Measurements from ENCODE around the gene GATB. TPM values are rescaled to one million over a fixed set of nuclear protein-coding genes. Genes with fewer than 3 reads are reported as not detected.
A peak's percentile ranks its signal among the peaks of the same experiment; 100 is the strongest.

The GATB gene
- total and polyA plus RNA-seq, 10 of the 15 experiments (the other 5 are each of a cell fraction or from before 2014, with no cell fraction given): 20.5 to 37.3 (median 30.5) TPM

- TF ChIP-seq, protein P1, sequence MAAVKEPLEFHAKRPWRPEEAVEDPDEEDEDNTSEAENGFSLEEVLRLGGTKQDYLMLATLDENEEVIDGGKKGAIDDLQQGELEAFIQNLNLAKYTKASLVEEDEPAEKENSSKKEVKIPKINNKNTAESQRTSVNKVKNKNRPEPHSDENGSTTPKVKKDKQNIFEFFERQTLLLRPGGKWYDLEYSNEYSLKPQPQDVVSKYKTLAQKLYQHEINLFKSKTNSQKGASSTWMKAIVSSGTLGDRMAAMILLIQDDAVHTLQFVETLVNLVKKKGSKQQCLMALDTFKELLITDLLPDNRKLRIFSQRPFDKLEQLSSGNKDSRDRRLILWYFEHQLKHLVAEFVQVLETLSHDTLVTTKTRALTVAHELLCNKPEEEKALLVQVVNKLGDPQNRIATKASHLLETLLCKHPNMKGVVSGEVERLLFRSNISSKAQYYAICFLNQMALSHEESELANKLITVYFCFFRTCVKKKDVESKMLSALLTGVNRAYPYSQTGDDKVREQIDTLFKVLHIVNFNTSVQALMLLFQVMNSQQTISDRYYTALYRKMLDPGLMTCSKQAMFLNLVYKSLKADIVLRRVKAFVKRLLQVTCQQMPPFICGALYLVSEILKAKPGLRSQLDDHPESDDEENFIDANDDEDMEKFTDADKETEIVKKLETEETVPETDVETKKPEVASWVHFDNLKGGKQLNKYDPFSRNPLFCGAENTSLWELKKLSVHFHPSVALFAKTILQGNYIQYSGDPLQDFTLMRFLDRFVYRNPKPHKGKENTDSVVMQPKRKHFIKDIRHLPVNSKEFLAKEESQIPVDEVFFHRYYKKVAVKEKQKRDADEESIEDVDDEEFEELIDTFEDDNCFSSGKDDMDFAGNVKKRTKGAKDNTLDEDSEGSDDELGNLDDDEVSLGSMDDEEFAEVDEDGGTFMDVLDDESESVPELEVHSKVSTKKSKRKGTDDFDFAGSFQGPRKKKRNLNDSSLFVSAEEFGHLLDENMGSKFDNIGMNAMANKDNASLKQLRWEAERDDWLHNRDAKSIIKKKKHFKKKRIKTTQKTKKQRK (IDR thresholded peaks at IDR 0.05; ENCODE audit: low read depth, low read length): peak; percentile 46; the same call in 1 of the 2 replicates
- TF ChIP-seq TAF1 (IDR thresholded peaks at IDR 0.05; ENCODE audit: borderline replicate concordance, low read depth, low read length): peak; percentile 85
- TF ChIP-seq JUNB (IDR thresholded peaks at IDR 0.05): no peak
- TF ChIP-seq POLR2AphosphoS2 (IDR thresholded peaks at IDR 0.05; ENCODE audit: low read depth, low read length): no peak
- TF ChIP-seq ZBTB11 (CRISPR knock-in tag; IDR thresholded peaks at IDR 0.05): no peak
- peak; percentile 75; the same call in 1 of the 3 replicates for TF ChIP-seq POU2F2 (IDR thresholded peaks at IDR 0.05; ENCODE audit: borderline replicate concordance, low read depth, low read length)
- TF ChIP-seq CREM (IDR thresholded peaks at IDR 0.05; ENCODE audit: low read depth): peak; percentile 95
- peak; percentile 98 for TF ChIP-seq TARDBP (IDR thresholded peaks at IDR 0.05; ENCODE audit: borderline replicate concordance)
- peak; percentile 76; the same call in 1 of the 2 replicates for TF ChIP-seq NFIC (IDR thresholded peaks at IDR 0.05; ENCODE audit: low read depth, low read length)
- TF ChIP-seq CBX5 (IDR thresholded peaks at IDR 0.05; ENCODE audit: low read depth): no peak
- peak; percentile 78; the same call in 1 of the 2 replicates for TF ChIP-seq POLR2AphosphoS5 (IDR thresholded peaks at IDR 0.05; ENCODE audit: low read length)
- peak; percentile 94 for TF ChIP-seq ESRRA (IDR thresholded peaks at IDR 0.05; ENCODE audit: low read length)
- peak; percentile 27; the same call in 1 of the 2 replicates for TF ChIP-seq SMC3 (IDR thresholded peaks at IDR 0.05; ENCODE audit: borderline replicate concordance, low read length)
- TF ChIP-seq, protein P2, sequence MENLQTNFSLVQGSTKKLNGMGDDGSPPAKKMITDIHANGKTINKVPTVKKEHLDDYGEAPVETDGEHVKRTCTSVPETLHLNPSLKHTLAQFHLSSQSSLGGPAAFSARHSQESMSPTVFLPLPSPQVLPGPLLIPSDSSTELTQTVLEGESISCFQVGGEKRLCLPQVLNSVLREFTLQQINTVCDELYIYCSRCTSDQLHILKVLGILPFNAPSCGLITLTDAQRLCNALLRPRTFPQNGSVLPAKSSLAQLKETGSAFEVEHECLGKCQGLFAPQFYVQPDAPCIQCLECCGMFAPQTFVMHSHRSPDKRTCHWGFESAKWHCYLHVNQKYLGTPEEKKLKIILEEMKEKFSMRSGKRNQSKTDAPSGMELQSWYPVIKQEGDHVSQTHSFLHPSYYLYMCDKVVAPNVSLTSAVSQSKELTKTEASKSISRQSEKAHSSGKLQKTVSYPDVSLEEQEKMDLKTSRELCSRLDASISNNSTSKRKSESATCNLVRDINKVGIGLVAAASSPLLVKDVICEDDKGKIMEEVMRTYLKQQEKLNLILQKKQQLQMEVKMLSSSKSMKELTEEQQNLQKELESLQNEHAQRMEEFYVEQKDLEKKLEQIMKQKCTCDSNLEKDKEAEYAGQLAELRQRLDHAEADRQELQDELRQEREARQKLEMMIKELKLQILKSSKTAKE (IDR thresholded peaks at IDR 0.05; ENCODE audit: low read depth, poor library complexity, severe bottlenecking): peak; percentile 28
- no peak; the same call in 1 of the 2 replicates for TF ChIP-seq ASH2L (IDR thresholded peaks at IDR 0.05; ENCODE audit: borderline replicate concordance, low read depth)
- TF ChIP-seq TBL1XR1 (IDR thresholded peaks at IDR 0.05; ENCODE audit: low read depth, low read length): peak; percentile 17; the same call in 1 of the 2 replicates
- peak; percentile 98 for TF ChIP-seq HCFC1 (IDR thresholded peaks at IDR 0.05; ENCODE audit: low read length)
These were observed at the start of gene GATB (continued) for GRCh38 chr4:151760712-151761661.

Measured in GM12878 (cell line).